ENCODE results near the gene DLEU7. TPM values are rescaled to one million over a fixed set of nuclear protein-coding genes. Genes with fewer than 3 reads are reported as not detected.

The DLEU7 gene
- total and polyA plus RNA-seq, 2 donors (not counting 1 experiment from before 2014, with no cell fraction given): 0.07 to 0.25 TPM

GRCh38 chr13:50889317-50889716, 45.8 kb upstream of the DLEU7 start:
- Histone ChIP-seq H3K9me3 (ENCODE audit: control extremely low read depth in 1 of 3, control insufficient read depth in 2 of 3, insufficient read depth in 1 of 3, low read length in 2 of 3) (no peaks in the 10 kb centered on the region), H2AFZ (ENCODE audit: insufficient read depth, low read depth, low read length, poor library complexity, severe bottlenecking) (no peak overlapping the region), H4K20me1 (ENCODE audit: control insufficient read depth, insufficient read depth, low read length, poor library complexity, severe bottlenecking) (no peaks in the 10 kb centered on the region), H3K9ac (ENCODE audit: low read length) (no peak overlapping the region), H3K27me3 (replicated peaks in 1 of 4; ENCODE audit: control extremely low read depth in 1 of 4, control insufficient read depth in 3 of 4, insufficient read depth in 4 of 4, low read length in 3 of 4) (no peaks in the 10 kb centered on the region), H3K4me3 (ENCODE audit: control extremely low read depth in 1 of 5, extremely low read depth in 1 of 5, insufficient read depth in 1 of 5, low read depth in 2 of 5, low read length in 4 of 5) (no peak overlapping the region), H3K27ac (ENCODE audit: low read length in 2 of 2) (no peak overlapping the region), H3K4me1 (ENCODE audit: control insufficient read depth in 2 of 2, insufficient read depth in 2 of 2, low read length in 2 of 2) (peaks cover 57% of the 10 kb centered on the region in 2 donors), H3K36me3 (replicated peaks in 1 of 2; ENCODE audit: control extremely low read depth in 1 of 2, control insufficient read depth in 1 of 2, extremely low read depth in 1 of 2, insufficient read depth in 2 of 2, low read length in 1 of 2) (no peaks in the 10 kb centered on the region), H3K79me2 (ENCODE audit: control insufficient read depth, insufficient read depth, low read length) (no peaks in the 10 kb centered on the region), H3K4me2 (replicated peaks; ENCODE audit: low read depth, low read length, poor library complexity, severe bottlenecking) (no peak overlapping the region)
- Mint-ChIP-seq H3K27me3 (no peaks in the 10 kb centered on the region), H3K9me3 (ENCODE audit: insufficient read depth) (no peaks in the 10 kb centered on the region), H3K27ac (no peak overlapping the region), H3K4me1 (peaks cover 60% of the 10 kb centered on the region), H3K4me3 (no peak overlapping the region)
- ATAC-seq (ENCODE audit: low read depth): no peak
- TF ChIP-seq EZH2 (IDR thresholded peaks at IDR 0.05; ENCODE audit: borderline replicate concordance, insufficient read depth, low read depth, low read length, poor library complexity, severe bottlenecking): no peak
- TF ChIP-seq, protein P1, sequence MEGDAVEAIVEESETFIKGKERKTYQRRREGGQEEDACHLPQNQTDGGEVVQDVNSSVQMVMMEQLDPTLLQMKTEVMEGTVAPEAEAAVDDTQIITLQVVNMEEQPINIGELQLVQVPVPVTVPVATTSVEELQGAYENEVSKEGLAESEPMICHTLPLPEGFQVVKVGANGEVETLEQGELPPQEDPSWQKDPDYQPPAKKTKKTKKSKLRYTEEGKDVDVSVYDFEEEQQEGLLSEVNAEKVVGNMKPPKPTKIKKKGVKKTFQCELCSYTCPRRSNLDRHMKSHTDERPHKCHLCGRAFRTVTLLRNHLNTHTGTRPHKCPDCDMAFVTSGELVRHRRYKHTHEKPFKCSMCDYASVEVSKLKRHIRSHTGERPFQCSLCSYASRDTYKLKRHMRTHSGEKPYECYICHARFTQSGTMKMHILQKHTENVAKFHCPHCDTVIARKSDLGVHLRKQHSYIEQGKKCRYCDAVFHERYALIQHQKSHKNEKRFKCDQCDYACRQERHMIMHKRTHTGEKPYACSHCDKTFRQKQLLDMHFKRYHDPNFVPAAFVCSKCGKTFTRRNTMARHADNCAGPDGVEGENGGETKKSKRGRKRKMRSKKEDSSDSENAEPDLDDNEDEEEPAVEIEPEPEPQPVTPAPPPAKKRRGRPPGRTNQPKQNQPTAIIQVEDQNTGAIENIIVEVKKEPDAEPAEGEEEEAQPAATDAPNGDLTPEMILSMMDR (IDR thresholded peaks at IDR 0.05): no peak
- 83% methylated on average over 1 of the region's 1 CpG for WGBS (ENCODE audit: insufficient coverage)
- DNase-seq: no peak
- ChIA-PET CTCF (interaction anchor here (1.9 kb wide), 1 partner anchor 23 kb away, joined by 6 read pairs; no protein-coding TSS in a partner anchor), POLR2A (no interaction called here)
- intact Hi-C loops (cut with micrococcal nuclease): no loop called here

GRCh38 chr13:50888362-50888761, 44.9 kb upstream of the DLEU7 start:
- H3K27ac ChIP-seq (ENCODE audit: low read length in 2 of 2): no peak overlapping the region
- Mint-ChIP-seq H3K27ac (no peak overlapping the region), H3K4me3 (no peak overlapping the region), H3K4me1 (peaks cover 51% of the 10 kb centered on the region), H3K27me3 (no peaks in the 10 kb centered on the region), H3K9me3 (ENCODE audit: insufficient read depth) (no peaks in the 10 kb centered on the region)
- H3K36me3 ChIP-seq (replicated peaks in 1 of 2; ENCODE audit: control extremely low read depth in 1 of 2, control insufficient read depth in 1 of 2, extremely low read depth in 1 of 2, insufficient read depth in 2 of 2, low read length in 1 of 2): no peaks in the 10 kb centered on the region
- H3K9ac ChIP-seq (ENCODE audit: low read length): no peak overlapping the region
- ChIA-PET POLR2A (no interaction called here), CTCF (interaction anchor here (1.9 kb wide), 1 partner anchor 24 kb away, joined by 6 read pairs; no protein-coding TSS in a partner anchor)
- ATAC-seq (ENCODE audit: low read depth): no peak
- no CpG with 5 or more reads among the region's 1 CpG for WGBS (ENCODE audit: insufficient coverage)
- DNase-seq: no peak
- no peaks in the 10 kb centered on the region for H4K20me1 ChIP-seq (ENCODE audit: control insufficient read depth, insufficient read depth, low read length, poor library complexity, severe bottlenecking)
- no peaks in the 10 kb centered on the region for H3K79me2 ChIP-seq (ENCODE audit: control insufficient read depth, insufficient read depth, low read length)
- no peak overlapping the region for H3K4me2 ChIP-seq (replicated peaks; ENCODE audit: low read depth, low read length, poor library complexity, severe bottlenecking)
- no peaks in the 10 kb centered on the region for H3K9me3 ChIP-seq (ENCODE audit: control extremely low read depth in 1 of 3, control insufficient read depth in 2 of 3, insufficient read depth in 1 of 3, low read length in 2 of 3)
- TF ChIP-seq, protein P1 (IDR thresholded peaks at IDR 0.05): no peak
- no peak for TF ChIP-seq EZH2 (IDR thresholded peaks at IDR 0.05; ENCODE audit: borderline replicate concordance, insufficient read depth, low read depth, low read length, poor library complexity, severe bottlenecking)
- intact Hi-C loops (cut with micrococcal nuclease): no loop called here
- H2AFZ ChIP-seq (ENCODE audit: insufficient read depth, low read depth, low read length, poor library complexity, severe bottlenecking): no peak overlapping the region
- H3K27me3 ChIP-seq (replicated peaks in 1 of 4; ENCODE audit: control extremely low read depth in 1 of 4, control insufficient read depth in 3 of 4, insufficient read depth in 4 of 4, low read length in 3 of 4): no peaks in the 10 kb centered on the region
- no peak overlapping the region for H3K4me3 ChIP-seq (ENCODE audit: control extremely low read depth in 1 of 5, extremely low read depth in 1 of 5, insufficient read depth in 1 of 5, low read depth in 2 of 5, low read length in 4 of 5)
- H3K4me1 ChIP-seq (ENCODE audit: control insufficient read depth in 2 of 2, insufficient read depth in 2 of 2, low read length in 2 of 2): peaks cover 48% of the 10 kb centered on the region in 2 donors
